HG02943 (cell line): ENCODE data around the gene CDH4.

Experiments
- ATAC-seq: cut with Tn5 transposase; IDR thresholded peaks from one replicate; pipeline ENCODE4 v1.9.1; 2021; ENCODE audit warnings: mild to moderate bottlenecking, low read depth, moderate library complexity; ENCODE audit not compliant: unreplicated experiment

CDH4 gene

DNA sequence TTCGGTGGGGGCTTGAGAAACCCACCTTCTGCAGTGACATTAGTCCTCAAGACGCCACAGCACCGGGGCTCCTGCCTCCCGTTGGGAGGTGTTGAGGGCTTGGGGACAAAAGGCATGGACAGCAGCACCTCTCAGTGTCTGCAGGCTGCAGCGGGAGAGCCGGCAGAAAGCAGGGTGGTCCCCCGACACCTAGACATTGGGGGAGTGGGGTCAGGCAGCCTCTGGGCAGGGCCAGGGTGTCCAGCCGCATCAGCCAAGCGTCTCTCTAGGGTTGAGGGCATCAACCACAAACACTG is 549.0 kb downstream of the CDH4 start:
- ATAC-seq: no peak

DNA sequence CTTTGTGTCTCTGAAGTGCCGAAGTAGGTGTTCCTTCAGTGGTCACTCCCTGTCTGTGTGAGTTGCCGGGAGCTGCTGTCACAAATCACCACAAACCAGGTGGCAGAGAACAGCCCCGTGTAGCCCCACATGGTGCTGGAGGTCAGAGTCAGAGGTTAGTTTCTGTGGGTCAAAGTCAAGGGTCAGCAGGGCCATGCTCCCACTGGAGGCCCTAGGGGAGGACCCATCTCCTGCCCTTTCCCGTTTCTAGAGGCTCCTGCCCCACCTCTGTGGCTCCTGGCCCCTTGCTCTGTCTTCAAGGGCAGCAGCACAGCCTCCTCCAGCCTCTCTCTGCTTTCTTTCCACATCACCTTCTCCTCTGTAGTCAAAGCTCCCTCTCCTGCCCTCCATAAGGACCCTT is 549.4 kb downstream of the CDH4 start:
- no peak for ATAC-seq

GRCh38 chr20:61801857-61802442 is 549.9 kb downstream of the CDH4 start:
- ATAC-seq: no peak

DNA sequence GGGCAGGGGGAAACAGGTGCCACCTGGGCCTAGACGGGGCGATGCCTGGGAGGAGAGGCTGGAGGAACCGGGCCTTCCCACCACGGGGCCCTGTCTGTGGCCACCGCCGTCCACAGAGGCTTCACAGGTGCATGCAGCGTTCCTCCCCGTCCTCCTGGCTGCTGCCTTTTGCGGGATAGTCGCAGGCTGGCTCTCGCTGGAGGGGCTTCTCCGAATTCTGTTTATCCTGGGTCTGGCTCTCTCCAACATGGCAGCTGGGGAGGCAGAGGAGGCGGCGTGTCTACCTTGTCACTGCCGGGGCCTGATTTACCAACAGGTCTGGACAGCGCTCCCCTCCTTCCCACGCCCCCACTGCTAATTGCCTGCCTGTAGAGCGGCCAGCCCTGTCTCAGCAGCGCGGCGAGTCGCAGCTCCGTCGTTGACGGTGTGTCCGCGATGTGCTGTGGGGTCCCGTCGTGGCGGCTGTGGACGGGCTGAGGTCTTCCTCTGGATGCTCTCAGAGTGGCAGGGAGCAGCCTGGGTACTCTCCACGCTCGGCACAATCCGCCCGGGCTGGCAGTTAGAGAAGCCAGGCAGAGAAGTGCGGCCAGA is 550.8 kb downstream of the CDH4 start:
- no peak for ATAC-seq

DNA sequence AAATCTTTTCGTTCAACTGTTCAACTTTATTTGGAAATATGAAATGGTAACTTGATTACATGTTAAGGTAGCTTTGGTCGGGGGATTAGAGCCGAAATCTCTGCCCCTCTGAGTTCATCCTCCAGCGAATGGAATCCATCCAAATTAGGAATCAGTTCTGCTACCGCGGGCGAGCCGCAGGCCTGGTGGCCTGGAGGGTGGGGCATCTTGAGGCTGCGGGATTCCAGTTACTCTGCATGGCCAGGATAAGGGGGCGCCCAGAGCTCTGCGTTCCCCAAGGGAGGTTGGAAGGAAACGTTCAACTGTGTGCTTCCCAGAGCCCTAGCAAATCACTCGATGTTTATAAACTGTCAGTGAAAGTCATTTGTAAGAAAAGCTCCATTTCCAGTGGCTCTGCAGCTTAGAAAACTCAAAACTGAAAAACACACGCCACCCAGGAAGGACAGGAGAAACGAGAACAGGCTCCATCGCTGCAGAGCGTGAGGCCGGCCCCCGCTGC is 551.4 kb downstream of the CDH4 start:
- no peak for ATAC-seq

DNA sequence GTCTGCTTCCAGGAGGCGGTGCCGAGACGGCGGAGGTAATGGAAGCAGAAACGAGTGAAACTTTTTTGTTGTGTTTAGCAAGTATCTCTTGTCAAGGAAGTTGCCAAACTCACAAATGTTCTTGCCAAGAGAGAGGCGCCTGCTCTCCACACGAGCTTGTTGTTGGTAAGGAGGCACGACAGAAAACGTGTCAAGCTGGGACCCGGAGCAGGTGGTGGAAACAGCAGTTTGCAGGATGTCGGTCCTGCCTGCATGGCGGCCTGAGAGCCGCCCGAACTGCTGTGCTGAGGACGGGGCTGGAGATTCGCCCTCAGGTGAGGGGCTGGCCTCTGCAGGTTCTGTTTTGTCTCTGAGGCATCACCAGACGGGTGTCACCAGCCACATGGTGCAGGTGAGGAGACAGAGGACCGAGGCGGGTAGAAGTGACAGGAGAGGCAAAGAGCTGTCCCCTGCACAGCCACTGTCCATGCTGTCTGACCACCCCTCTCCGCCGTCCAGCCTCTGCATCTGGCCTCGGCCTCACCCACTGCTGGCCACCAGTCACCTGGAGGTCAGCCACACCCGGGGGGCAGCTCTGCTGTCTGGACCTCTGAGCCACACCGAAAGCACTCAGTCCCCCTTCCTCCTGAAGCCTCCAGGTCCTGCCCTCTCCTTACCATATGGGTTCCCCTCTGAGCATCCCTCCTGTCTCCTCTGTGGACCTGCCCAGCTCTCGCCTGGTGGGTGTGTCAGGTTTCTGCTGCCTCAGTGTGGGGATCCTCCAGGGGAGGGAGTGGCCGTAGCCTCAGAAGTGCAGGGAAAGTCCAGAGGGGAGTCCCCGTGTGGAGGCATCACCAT is 552.1 kb downstream of the CDH4 start:
- no peak for ATAC-seq

DNA sequence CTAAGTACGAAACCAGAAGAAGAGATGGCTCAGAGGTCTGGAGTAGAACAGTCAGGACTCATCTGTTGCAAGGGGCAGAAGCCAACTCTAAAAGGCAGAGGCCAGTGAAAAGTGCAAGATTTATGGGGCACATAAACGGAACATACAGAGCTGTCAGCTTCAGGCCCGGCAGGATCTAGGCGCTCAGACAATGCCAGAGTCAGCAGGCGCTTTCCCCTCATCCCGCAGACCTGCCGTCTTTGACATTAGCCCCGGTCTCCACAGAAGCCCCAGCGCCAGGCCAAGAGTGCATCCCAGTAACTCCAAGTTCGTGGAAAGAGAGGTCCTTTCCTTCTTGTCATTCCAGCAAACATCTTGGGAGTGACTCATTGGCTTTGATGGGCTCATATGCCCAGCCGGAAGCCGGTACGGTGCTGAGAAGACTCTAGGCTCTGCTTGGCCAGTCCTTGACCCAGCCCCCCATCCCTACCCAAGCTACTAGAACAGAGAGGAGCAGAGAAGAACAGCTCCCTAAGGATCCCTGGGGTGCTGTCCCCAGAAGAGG is 552.8 kb downstream of the CDH4 start:
- ATAC-seq: no peak

DNA sequence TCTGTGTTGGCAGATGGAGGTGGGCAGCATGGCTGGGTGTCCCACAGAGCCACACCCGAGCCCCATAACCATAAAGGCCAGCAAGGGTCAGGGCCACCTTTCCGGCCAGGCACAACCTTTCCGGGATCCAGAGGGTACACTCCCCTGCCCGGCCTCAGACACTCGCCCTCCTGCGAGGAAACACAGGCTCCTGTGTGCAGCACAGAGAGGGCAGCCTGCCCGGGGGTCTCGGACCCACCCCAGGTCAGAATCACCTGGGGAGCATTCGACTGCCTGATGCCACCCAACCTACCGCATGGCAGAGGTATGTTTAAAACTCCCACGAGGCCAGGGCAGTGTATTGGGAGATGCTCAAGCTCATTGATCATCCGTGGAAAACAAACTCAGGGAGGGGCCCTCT is 553.3 kb downstream of the CDH4 start:
- ATAC-seq: no peak

GRCh38 chr20:61805781-61806180 is 553.7 kb downstream of the CDH4 start:
- ATAC-seq: no peak

GRCh38 chr20:61806314-61806713 is 554.3 kb downstream of the CDH4 start:
- ATAC-seq: no peak

GRCh38 chr20:61806995-61807394 is 554.9 kb downstream of the CDH4 start:
- ATAC-seq: no peak

DNA sequence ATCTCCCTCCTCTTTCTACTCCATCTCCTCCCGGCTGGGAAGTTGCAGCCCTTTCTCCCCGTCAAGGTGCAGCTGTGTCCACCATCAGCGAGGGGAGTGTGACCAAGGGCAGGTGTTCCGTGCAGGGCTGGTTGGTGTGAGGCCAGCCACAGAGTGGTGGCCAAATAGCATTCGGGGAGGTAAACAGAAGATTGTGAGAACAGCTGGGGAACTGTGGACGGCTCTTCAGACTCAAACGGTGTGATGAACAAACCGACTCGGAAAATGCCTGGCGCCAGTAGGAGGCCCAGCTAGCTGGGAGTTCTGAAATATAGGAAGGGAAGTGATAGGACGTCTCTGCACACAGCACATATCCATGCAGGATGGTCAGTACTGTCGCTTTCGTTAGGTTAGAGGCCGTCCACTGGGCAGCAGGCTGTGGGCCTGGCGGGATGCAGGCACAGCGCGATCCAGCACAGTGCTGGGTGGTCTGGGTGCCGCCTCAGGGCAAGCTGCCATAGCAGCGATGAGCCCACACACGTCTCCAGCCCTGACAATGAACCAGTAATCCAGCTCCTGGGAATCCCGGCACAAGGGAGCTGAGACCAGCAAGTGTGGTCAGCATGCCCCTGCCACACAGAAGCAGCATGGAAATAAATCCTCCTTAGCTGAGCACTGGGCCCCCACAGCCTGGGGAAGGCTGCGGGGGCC is 555.6 kb downstream of the CDH4 start:
- no peak for ATAC-seq

- ATAC-seq: no peak
Observed at GRCh38 chr20:61808447-61808846, 556.4 kb downstream of the CDH4 start.

- ATAC-seq: no peak
Observed at GRCh38 chr20:61809006-61809770, 557.1 kb downstream of the CDH4 start.

GRCh38 chr20:61810066-61810737 is 558.1 kb downstream of the CDH4 start:
- no peak for ATAC-seq

- ATAC-seq: no peak
Observed at GRCh38 chr20:61810738-61811135, 558.7 kb downstream of the CDH4 start.

DNA sequence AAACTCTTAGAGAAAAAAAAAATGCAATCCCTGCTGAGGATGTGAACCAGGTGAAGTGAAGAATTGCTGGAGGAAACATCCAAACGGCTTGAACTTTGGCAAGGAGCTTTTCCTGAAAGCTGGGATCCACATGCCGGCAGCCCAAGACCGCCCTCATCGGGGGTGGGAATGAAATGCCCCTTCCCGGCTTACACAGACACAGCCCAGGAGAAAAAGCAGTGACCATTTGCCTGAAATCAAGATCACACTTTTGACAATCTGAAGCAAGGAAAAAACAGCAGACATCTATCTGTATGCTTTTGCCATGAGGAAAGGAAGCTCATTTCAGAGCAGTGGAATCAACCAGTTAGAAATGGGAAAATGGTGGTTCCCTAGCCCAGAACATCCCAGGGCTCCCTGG is 559.1 kb downstream of the CDH4 start:
- no peak for ATAC-seq

GRCh38 chr20:61812121-61812844 is 560.2 kb downstream of the CDH4 start:
- no peak for ATAC-seq

DNA sequence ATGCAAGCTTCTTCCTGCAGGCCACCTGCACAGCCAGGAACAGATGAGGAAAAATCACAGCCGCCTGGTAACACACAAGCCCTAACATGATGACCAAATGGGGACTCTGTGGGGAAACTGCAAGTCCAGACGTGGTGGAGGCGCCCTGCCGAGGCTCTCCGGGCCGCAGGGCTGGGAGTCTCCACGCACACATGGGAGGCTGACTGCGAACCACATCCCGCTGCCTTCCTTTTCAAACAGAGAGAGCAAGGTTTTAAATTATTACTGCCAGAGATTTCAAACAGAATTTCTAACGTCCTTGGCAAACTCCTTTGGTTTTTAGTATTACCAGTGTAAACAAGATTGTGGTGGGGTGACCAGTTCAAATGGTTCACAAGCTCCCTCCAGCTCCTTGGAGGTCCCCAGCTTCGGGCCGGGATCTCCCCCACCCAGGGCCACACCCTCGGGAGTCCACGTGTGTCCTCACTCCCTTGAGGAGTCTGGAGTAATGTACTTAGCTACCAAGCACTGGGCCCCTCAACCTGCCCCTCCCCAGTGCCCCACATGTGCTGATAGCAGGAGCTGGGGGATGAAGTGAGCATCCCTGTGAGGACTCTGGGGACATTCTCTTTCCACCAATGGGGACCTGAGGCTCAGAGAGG is 560.9 kb downstream of the CDH4 start:
- ATAC-seq: no peak
